ENCODE results near the gene HPSE2. TPM values are rescaled to one million over a fixed set of nuclear protein-coding genes. Genes with fewer than 3 reads are reported as not detected.
A peak's percentile ranks its signal among the peaks of the same experiment; 100 is the strongest.

The HPSE2 gene
- total and polyA plus RNA-seq, 2 of the 8 experiments (the other 6 are each of a cell fraction or from before 2014, with no cell fraction given) = 0.41 to 0.58 TPM

DNA sequence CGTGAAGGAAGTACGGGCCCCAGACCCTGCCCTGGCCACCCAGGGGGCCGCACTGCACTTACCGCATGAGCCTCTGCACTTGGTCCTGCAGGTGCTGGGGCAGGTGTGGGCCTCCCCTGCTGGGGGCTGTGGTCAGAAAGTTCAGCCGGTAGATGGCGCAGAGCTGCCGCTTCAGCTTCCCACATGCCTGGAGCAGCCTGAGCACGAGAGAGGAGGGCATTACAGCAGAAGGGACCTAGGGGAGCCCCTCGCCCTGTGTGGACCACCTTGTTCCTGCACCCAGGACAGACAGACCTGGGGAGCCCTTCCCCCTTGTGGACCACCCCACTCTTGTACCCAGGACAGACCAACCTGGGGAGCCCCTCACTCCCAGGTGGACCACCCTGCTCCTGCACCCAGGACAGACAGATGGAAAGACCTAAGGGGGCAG lies 811.9 kb downstream of the HPSE2 start (continued):
- TF ChIP-seq CBX8 (IDR thresholded peaks at IDR 0.05; ENCODE audit: borderline replicate concordance, low read depth, low read length) (no peak), RAD21 (IDR thresholded peaks at IDR 0.05 in 1 of 2, conservative IDR thresholded peaks at IDR 0.05 in 1 of 2; ENCODE audit: low read depth in 2 of 2, low read length in 2 of 2) (peak; percentile 54 to 67), SRF (IDR thresholded peaks at IDR 0.05; ENCODE audit: low read depth, low read length) (no peak), PHF8 (conservative IDR thresholded peaks at IDR 0.05; ENCODE audit: low read depth, low read length) (no peak), EP300 (IDR thresholded peaks at IDR 0.05; ENCODE audit: borderline replicate concordance in 1 of 2, low read depth in 2 of 2, low read length in 2 of 2) (no peak), POU5F1 (IDR thresholded peaks at IDR 0.05; ENCODE audit: low read depth, low read length) (no peak), CHD1 (IDR thresholded peaks at IDR 0.05; ENCODE audit: low read depth, low read length) (no peak), TEAD4 (IDR thresholded peaks at IDR 0.05; ENCODE audit: low read depth, low read length) (no peak), CBX5 (IDR thresholded peaks at IDR 0.05; ENCODE audit: low read depth, low read length) (no peak), SIX5 (IDR thresholded peaks at IDR 0.05; ENCODE audit: low read depth, low read length) (no peak), CHD2 (IDR thresholded peaks at IDR 0.05; ENCODE audit: low read length) (no peak), BCL11A (IDR thresholded peaks at IDR 0.05; ENCODE audit: low read depth in 2 of 2, low read length in 2 of 2) (no peak), SIN3A (conservative IDR thresholded peaks at IDR 0.05 in 1 of 2, IDR thresholded peaks at IDR 0.05 in 1 of 2; ENCODE audit: low read depth in 1 of 2, low read length in 2 of 2) (no peak), CTBP2 (IDR thresholded peaks at IDR 0.05; ENCODE audit: borderline replicate concordance, insufficient read depth, insufficient read length, low read length) (peak; percentile 43), CEBPB (IDR thresholded peaks at IDR 0.05; ENCODE audit: low read depth, low read length) (no peak), NANOG (IDR thresholded peaks at IDR 0.05; ENCODE audit: insufficient read depth, low read depth, low read length, poor library complexity, severe bottlenecking) (no peak), NRF1 (IDR thresholded peaks at IDR 0.05; ENCODE audit: low read depth, low read length) (no peak), TAF1 (IDR thresholded peaks at IDR 0.05; ENCODE audit: low read depth, low read length) (no peak), CREB1 (IDR thresholded peaks at IDR 0.05) (no peak), SP1 (IDR thresholded peaks at IDR 0.05; ENCODE audit: low read depth, low read length) (no peak)
- TF ChIP-seq, protein P1, sequence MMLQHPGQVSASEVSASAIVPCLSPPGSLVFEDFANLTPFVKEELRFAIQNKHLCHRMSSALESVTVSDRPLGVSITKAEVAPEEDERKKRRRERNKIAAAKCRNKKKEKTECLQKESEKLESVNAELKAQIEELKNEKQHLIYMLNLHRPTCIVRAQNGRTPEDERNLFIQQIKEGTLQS (IDR thresholded peaks at IDR 0.05; ENCODE audit: insufficient read depth, low read depth, low read length) = no peak
- TF ChIP-seq, protein P2, sequence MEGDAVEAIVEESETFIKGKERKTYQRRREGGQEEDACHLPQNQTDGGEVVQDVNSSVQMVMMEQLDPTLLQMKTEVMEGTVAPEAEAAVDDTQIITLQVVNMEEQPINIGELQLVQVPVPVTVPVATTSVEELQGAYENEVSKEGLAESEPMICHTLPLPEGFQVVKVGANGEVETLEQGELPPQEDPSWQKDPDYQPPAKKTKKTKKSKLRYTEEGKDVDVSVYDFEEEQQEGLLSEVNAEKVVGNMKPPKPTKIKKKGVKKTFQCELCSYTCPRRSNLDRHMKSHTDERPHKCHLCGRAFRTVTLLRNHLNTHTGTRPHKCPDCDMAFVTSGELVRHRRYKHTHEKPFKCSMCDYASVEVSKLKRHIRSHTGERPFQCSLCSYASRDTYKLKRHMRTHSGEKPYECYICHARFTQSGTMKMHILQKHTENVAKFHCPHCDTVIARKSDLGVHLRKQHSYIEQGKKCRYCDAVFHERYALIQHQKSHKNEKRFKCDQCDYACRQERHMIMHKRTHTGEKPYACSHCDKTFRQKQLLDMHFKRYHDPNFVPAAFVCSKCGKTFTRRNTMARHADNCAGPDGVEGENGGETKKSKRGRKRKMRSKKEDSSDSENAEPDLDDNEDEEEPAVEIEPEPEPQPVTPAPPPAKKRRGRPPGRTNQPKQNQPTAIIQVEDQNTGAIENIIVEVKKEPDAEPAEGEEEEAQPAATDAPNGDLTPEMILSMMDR (IDR thresholded peaks at IDR 0.05; ENCODE audit: control extremely low read depth in 1 of 3, insufficient read depth in 1 of 3, low read depth in 1 of 3, low read length in 3 of 3) = peak; percentile 68 to 75 (median 75)
- TF ChIP-seq, protein P3, sequence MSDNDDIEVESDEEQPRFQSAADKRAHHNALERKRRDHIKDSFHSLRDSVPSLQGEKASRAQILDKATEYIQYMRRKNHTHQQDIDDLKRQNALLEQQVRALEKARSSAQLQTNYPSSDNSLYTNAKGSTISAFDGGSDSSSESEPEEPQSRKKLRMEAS (IDR thresholded peaks at IDR 0.05) = peak; percentile 67

Measured in H1 (cell line).